ENCODE data around the gene TMEM273.

TMEM273 gene

GRCh38 chr10:49161411-49161997 lies 26.7 kb downstream of the TMEM273 start:
- TF ChIP-seq CTCF (IDR thresholded peaks at IDR 0.05; ENCODE audit: insufficient read depth, low read length, missing control alignments): peak; percentile 46
- H3K4me3 ChIP-seq (ENCODE audit: low read depth, low read length): no peak overlapping the region
- DNase-seq (ENCODE audit: low read depth, low spot score): no peak
- ChIA-PET POLR2A (no interaction called here), CTCF (interaction anchor here (0.7 to 7.5 kb wide), 26 partner anchors 9 to 505 kb away, joined by 3 to 52 read pairs (median 4); no protein-coding TSS in a partner anchor)

- H3K4me3 ChIP-seq (ENCODE audit: low read depth, low read length): no peak overlapping the region
- ChIA-PET POLR2A (no interaction called here), CTCF (interaction anchor here (0.9 to 7.5 kb wide), 15 partner anchors 8 to 504 kb away, joined by 3 to 52 read pairs (median 6); no protein-coding TSS in a partner anchor)
- no peak for DNase-seq (ENCODE audit: low read depth, low spot score)
- TF ChIP-seq CTCF (IDR thresholded peaks at IDR 0.05; ENCODE audit: insufficient read depth, low read length, missing control alignments): no peak
Observed at GRCh38 chr10:49160814-49161213, 27.4 kb downstream of the TMEM273 start.

GRCh38 chr10:49160110-49160509 lies 28.1 kb downstream of the TMEM273 start:
- H3K4me3 ChIP-seq (ENCODE audit: low read depth, low read length): no peak overlapping the region
- DNase-seq (ENCODE audit: low read depth, low spot score): no peak
- TF ChIP-seq CTCF (IDR thresholded peaks at IDR 0.05; ENCODE audit: insufficient read depth, low read length, missing control alignments): no peak
- ChIA-PET CTCF (interaction anchor here (1.1 to 7.5 kb wide), 3 partner anchors 12 to 178 kb away, joined by 3 to 48 read pairs (median 4); no protein-coding TSS in a partner anchor), POLR2A (no interaction called here)

- CTCF ChIA-PET: interaction anchor here (1.1 to 7.5 kb wide), 2 partner anchors 14 to 177 kb away, joined by 3 to 48 read pairs; no protein-coding TSS in a partner anchor
- H3K4me3 ChIP-seq (ENCODE audit: low read depth, low read length): no peak overlapping the region
- TF ChIP-seq CTCF (IDR thresholded peaks at IDR 0.05; ENCODE audit: insufficient read depth, low read length, missing control alignments): no peak
- DNase-seq (ENCODE audit: low read depth, low spot score): no peak
- POLR2A ChIA-PET: no interaction called here
Observed at GRCh38 chr10:49158915-49159314, 29.3 kb downstream of the TMEM273 start.

- CTCF ChIA-PET: interaction anchor here (7.5 kb wide), 1 partner anchor 14 kb away, joined by 48 read pairs; no protein-coding TSS in a partner anchor
- TF ChIP-seq CTCF (IDR thresholded peaks at IDR 0.05; ENCODE audit: insufficient read depth, low read length, missing control alignments): no peak
Observed at GRCh38 chr10:49158404-49158803, 29.8 kb downstream of the TMEM273 start.

GRCh38 chr10:49157229-49157628 lies 31.0 kb downstream of the TMEM273 start:
- ChIA-PET POLR2A (no interaction called here), CTCF (interaction anchor here (0.9 kb wide), 1 partner anchor 176 kb away, joined by 3 read pairs; no protein-coding TSS in a partner anchor)
- no peak for DNase-seq (ENCODE audit: low read depth, low spot score)
- no peak overlapping the region for H3K4me3 ChIP-seq (ENCODE audit: low read depth, low read length)
- TF ChIP-seq CTCF (IDR thresholded peaks at IDR 0.05; ENCODE audit: insufficient read depth, low read length, missing control alignments): no peak

More at GRCh38 chr10:49158404-49158803, 29.8 kb downstream of the TMEM273 start:
- DNase-seq (ENCODE audit: low read depth, low spot score): no peak
- POLR2A ChIA-PET: no interaction called here
- H3K4me3 ChIP-seq (ENCODE audit: low read depth, low read length): no peak overlapping the region
